PFSK-1 (cell line): ENCODE measurements around the gene TMEM95.

Experiments used
- POLR2AphosphoS5 ChIP-seq: IDR thresholded peaks from 2 replicates; pipeline ENCODE4 v1.6.1; 2012; ENCODE audit warnings: low read depth, mild to moderate bottlenecking, control low read depth, low read length, moderate library complexity
- REST ChIP-seq, 2 experiments: IDR thresholded peaks; 2 replicates each; pipeline versions ENCODE4 v1.6.1 to v1.8.0; 2011 to 2012; ENCODE audit warnings: low read depth in 2 of 2, low read length in 2 of 2, control low read depth in 1 of 2, inconsistent platforms in 1 of 2, mild to moderate bottlenecking in 1 of 2, moderate library complexity in 1 of 2; ENCODE audit not compliant: insufficient read depth in 1 of 2
- SIN3A ChIP-seq: IDR thresholded peaks from 2 replicates; pipeline ENCODE4 v1.6.1; 2012; ENCODE audit warnings: mild to moderate bottlenecking, low read length, moderate library complexity, borderline replicate concordance; ENCODE audit not compliant: insufficient read depth
- TAF1 ChIP-seq: IDR thresholded peaks from 2 replicates; pipeline ENCODE4 v1.6.1; 2012; ENCODE audit warnings: low read length, control low read depth, borderline replicate concordance; ENCODE audit not compliant: insufficient read depth

- TF ChIP-seq TAF1 (no peak), POLR2AphosphoS5 (no peak), REST (IDR thresholded peaks at IDR 0.05; ENCODE audit: insufficient read depth in 1 of 2, low read depth in 2 of 2, low read length in 2 of 2) (no peak), SIN3A (no peak)
These were observed 27.9 kb downstream of the TMEM95 start for GRCh38 chr17:7382901-7383300.
